Measurements from ENCODE around the gene TNNC2. TPM values are rescaled to one million over a fixed set of nuclear protein-coding genes. Genes with fewer than 3 reads are reported as not detected.

The TNNC2 gene
- total RNA-seq, 4 donors from 2014 or later, result 2,919 to 3,968 (median 3,006) TPM

GRCh38 chr20:45843506-45843905, 16.4 kb upstream of the TNNC2 start:
- no peak for TF ChIP-seq CTCF (IDR thresholded peaks at IDR 0.05 in 4 of 5, conservative IDR thresholded peaks at IDR 0.05 in 1 of 5)
- no peak for TF ChIP-seq POLR2A (IDR thresholded peaks at IDR 0.05)
- ATAC-seq (no peak), DNase-seq (no peak)
- Histone ChIP-seq H3K9me3 (no peaks in the 10 kb centered on the region), H3K27me3 (no peaks in the 10 kb centered on the region), H3K27ac (peak overlapping the region; percentile 61 to 96 (median 84)), H3K36me3 (peaks cover 0 to 75% of the 10 kb centered on the region in 2 donors), H3K4me3 (no peak overlapping the region), H3K4me1 (peaks cover 27 to 50% of the 10 kb centered on the region in 2 donors)
- in situ Hi-C loops (cut with MboI; ENCODE audit: low sequenced_read_pairs in 4 of 4) (no loop called here), intact Hi-C loops (cut with DNase I; ENCODE audit: low total_unique reads) (no loop called here)

GRCh38 chr20:45842169-45842812, 15.2 kb upstream of the TNNC2 start:
- intact Hi-C loops (cut with DNase I; ENCODE audit: low total_unique reads) (no loop called here), in situ Hi-C loops (cut with MboI; ENCODE audit: low sequenced_read_pairs in 4 of 4) (no loop called here)
- ATAC-seq (peak; percentile 62 to 67), DNase-seq (no peak)
- H3K4me1 ChIP-seq, result peaks cover 36 to 55% of the 10 kb centered on the region in 2 donors
- TF ChIP-seq CTCF (IDR thresholded peaks at IDR 0.05 in 4 of 5, conservative IDR thresholded peaks at IDR 0.05 in 1 of 5) (no peak), POLR2A (IDR thresholded peaks at IDR 0.05) (no peak)
- H3K27ac ChIP-seq, result peak overlapping the region; percentile 61 to 96 (median 84)
- H3K36me3 ChIP-seq, result peaks cover 0 to 79% of the 10 kb centered on the region in 2 donors
- no peaks in the 10 kb centered on the region for H3K9me3 ChIP-seq
- H3K4me3 ChIP-seq, result no peak overlapping the region
- no peaks in the 10 kb centered on the region for H3K27me3 ChIP-seq

GRCh38 chr20:45841407-45842129, 14.5 kb upstream of the TNNC2 start:
- H3K36me3 ChIP-seq, result peaks cover 0 to 79% of the 10 kb centered on the region in 2 donors
- no peaks in the 10 kb centered on the region for H3K9me3 ChIP-seq
- no peak for TF ChIP-seq CTCF (IDR thresholded peaks at IDR 0.05 in 4 of 5, conservative IDR thresholded peaks at IDR 0.05 in 1 of 5)
- TF ChIP-seq POLR2A (IDR thresholded peaks at IDR 0.05), result no peak
- in situ Hi-C loops (cut with MboI; ENCODE audit: low sequenced_read_pairs in 4 of 4), result no loop called here
- peaks cover 44 to 62% of the 10 kb centered on the region in 2 donors for H3K4me1 ChIP-seq
- ATAC-seq (no peak), DNase-seq (no peak)
- intact Hi-C loops (cut with DNase I; ENCODE audit: low total_unique reads), result no loop called here
- peak overlapping the region; percentile 61 to 96 (median 84) for H3K27ac ChIP-seq
- H3K27me3 ChIP-seq, result no peaks in the 10 kb centered on the region
- H3K4me3 ChIP-seq, result no peak overlapping the region

- Histone ChIP-seq H3K27ac (peak overlapping the region; percentile 61 to 96 (median 84)), H3K4me1 (peaks cover 49 to 67% of the 10 kb centered on the region in 2 donors), H3K9me3 (no peaks in the 10 kb centered on the region), H3K27me3 (no peaks in the 10 kb centered on the region), H3K4me3 (no peak overlapping the region), H3K36me3 (peaks cover 0 to 71% of the 10 kb centered on the region in 2 donors)
- in situ Hi-C loops (cut with MboI; ENCODE audit: low sequenced_read_pairs in 4 of 4) (no loop called here), intact Hi-C loops (cut with DNase I; ENCODE audit: low total_unique reads) (no loop called here)
- no peak for DNase-seq
- no peak for ATAC-seq
- no peak for TF ChIP-seq POLR2A (IDR thresholded peaks at IDR 0.05)
- no peak for TF ChIP-seq CTCF (IDR thresholded peaks at IDR 0.05 in 4 of 5, conservative IDR thresholded peaks at IDR 0.05 in 1 of 5)
Observed at GRCh38 chr20:45840700-45841198, 13.6 kb upstream of the TNNC2 start.
